Activated CD8-positive, alpha-beta memory T cell treated with anti-CD3 and anti-CD28 coated beads, Interleukin-2, amount 10 ng/mL, durations not matched to agents 7 days and 5 days (primary cell): ENCODE results near the gene MBIP. TPM values are rescaled to one million over a fixed set of nuclear protein-coding genes. Genes with fewer than 3 reads are reported as not detected.

ENCODE experiments used
- ATAC-seq: fragments of 150-1000 bp; cut with Tn5 transposase; one replicate; pipeline ENCODE4 v1.10.0; 2021; ENCODE audit warnings: moderate library complexity
- CTCF ChIA-PET: fragments of 350-600 bp; sonication (Branson Sonifier 250); formaldehyde crosslinking; loops from one replicate; lab custom pipeline; 2021; ENCODE audit warnings: antibody characterized with exemption; lab: Charles Lee
- DNase-seq: peaks from one replicate; pipeline ENCODE4 v3.0.0-alpha.2; 2020
- H3K27ac Mint-ChIP-seq: one replicate; pipeline ENCODE4 v1.8.0; 2021; ENCODE audit warnings: mild to moderate bottlenecking, mixed read lengths
- H3K27me3 Mint-ChIP-seq: one replicate; pipeline ENCODE4 v1.8.0; 2021; ENCODE audit warnings: mixed read lengths
- H3K36me3 Mint-ChIP-seq: one replicate; pipeline ENCODE4 v1.8.0; 2021; ENCODE audit warnings: mild to moderate bottlenecking, mixed read lengths
- H3K4me1 Mint-ChIP-seq: one replicate; pipeline ENCODE4 v1.8.0; 2021; ENCODE audit warnings: mixed read lengths
- H3K4me3 Mint-ChIP-seq: one replicate; pipeline ENCODE4 v1.8.0; 2021; ENCODE audit warnings: mild to moderate bottlenecking, moderate library complexity, mixed read lengths
- H3K9me3 Mint-ChIP-seq: one replicate; pipeline ENCODE4 v1.8.0; 2022; ENCODE audit warnings: low read depth, mixed read lengths
- total RNA-seq, 2 experiments: library from RNA; stranded (reverse); gene quantifications; one replicate each; pipeline ENCODE4 v1.2.3, GENCODE V29; 2021

MBIP gene
- total RNA-seq, 2 experiments from 2014 or later: 21.0 to 21.3 TPM

DNA sequence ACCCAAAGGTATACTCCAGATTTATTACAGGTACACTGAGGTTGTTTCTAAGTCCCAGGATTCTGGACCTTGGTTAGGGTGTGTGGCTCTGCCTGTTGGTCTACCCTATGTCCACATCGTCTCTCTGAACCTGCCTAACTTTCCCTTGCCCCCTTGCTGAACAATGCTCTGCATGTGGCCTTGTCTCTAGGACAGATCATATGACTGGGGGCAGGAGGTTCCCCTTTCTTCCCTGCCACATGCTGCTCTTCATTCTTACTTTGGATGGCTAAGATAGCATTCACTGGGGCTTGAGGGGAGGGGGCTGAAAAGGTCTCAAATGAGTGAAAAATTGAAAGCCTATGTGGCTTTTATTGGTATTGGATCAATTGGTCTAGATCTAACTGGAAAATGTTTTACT, 49.2 kb downstream of the MBIP start:
- Mint-ChIP-seq H3K4me1 (peaks cover 12% of the 10 kb centered on the region), H3K27me3 (peaks cover 58% of the 10 kb centered on the region), H3K36me3 (peaks cover 1% of the 10 kb centered on the region), H3K27ac (no peak overlapping the region), H3K9me3 (no peaks in the 10 kb centered on the region), H3K4me3 (no peak overlapping the region)
- CTCF ChIA-PET: no interaction called here
- ATAC-seq: no peak
- DNase-seq: no peak

DNA sequence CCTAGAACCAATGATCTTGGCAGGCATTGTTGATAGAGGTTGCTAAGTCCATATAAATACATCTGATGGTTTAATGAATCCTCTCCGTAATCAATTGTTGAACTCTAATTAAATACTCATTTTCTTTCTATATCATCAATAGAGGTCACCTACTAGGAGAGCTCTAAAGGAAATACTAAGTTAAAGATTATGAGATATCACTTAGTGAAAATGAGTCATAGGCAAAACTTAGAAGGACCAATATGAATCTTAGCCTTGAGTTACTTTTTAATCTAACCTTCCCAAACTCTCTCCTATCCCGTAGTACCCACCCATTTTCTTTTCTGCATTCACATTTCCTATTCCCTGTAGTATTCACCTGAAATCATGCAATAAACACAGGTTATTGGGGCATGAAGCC, 50.2 kb downstream of the MBIP start:
- H3K27me3 Mint-ChIP-seq: peaks cover 65% of the 10 kb centered on the region
- H3K9me3 Mint-ChIP-seq: no peaks in the 10 kb centered on the region
- H3K36me3 Mint-ChIP-seq: peaks cover 1% of the 10 kb centered on the region
- H3K4me1 Mint-ChIP-seq: peaks cover 12% of the 10 kb centered on the region
- ATAC-seq (no peak), DNase-seq (no peak)
- H3K27ac Mint-ChIP-seq: no peak overlapping the region
- H3K4me3 Mint-ChIP-seq: no peak overlapping the region
- CTCF ChIA-PET: no interaction called here

DNA sequence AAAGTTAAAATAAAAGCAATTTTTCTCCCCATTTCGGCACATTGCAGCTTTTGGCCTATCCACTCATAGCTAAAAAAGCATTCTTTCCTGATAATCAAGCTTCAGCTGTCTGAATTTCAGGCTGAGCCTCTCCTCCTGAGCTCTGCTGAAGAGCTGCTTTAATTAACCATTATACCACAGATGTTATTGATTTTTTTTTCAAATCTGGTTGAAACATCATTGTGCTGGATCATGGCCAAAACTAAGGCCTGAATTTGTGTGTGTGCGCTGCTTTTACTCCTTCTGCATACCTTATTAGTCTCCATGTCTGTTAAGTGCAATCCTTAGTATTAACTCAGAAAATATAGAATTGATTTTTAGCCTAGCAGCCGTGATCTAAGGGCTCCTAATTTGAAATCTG, 52.3 kb downstream of the MBIP start:
- peaks cover 11% of the 10 kb centered on the region for H3K4me1 Mint-ChIP-seq
- CTCF ChIA-PET: no interaction called here
- H3K9me3 Mint-ChIP-seq: no peaks in the 10 kb centered on the region

DNA sequence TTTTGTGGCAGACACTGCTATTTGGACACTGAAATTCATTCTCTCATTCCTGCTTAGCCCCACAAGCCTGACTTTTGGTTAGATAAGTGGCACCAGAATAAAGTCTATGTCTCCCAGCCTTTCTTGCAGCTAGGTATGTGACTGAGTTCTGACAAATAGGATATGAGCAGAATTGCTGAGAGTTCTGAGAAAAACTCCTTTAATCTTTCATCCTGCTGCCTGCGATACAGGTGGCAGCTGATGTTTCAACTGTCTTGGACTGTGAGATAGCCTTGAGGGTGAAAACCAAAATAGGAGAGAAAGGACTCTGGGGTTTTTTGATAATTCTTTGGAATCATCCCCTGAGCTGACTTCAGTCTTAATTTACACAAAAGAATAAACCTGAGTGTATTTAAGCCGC, 55.8 kb downstream of the MBIP start:
- Mint-ChIP-seq H3K9me3 (no peaks in the 10 kb centered on the region), H3K27ac (no peak overlapping the region), H3K4me3 (no peak overlapping the region), H3K36me3 (no peaks in the 10 kb centered on the region), H3K27me3 (peaks cover 26% of the 10 kb centered on the region), H3K4me1 (no peaks in the 10 kb centered on the region)
- DNase-seq: no peak
- CTCF ChIA-PET: no interaction called here
- no peak for ATAC-seq

More for the DNA sequence above, 52.3 kb downstream of the MBIP start:
- Mint-ChIP-seq H3K27ac (no peak overlapping the region), H3K36me3 (peaks cover 1% of the 10 kb centered on the region), H3K27me3 (peaks cover 50% of the 10 kb centered on the region), H3K4me3 (no peak overlapping the region)
- DNase-seq (no peak), ATAC-seq (no peak)

DNA sequence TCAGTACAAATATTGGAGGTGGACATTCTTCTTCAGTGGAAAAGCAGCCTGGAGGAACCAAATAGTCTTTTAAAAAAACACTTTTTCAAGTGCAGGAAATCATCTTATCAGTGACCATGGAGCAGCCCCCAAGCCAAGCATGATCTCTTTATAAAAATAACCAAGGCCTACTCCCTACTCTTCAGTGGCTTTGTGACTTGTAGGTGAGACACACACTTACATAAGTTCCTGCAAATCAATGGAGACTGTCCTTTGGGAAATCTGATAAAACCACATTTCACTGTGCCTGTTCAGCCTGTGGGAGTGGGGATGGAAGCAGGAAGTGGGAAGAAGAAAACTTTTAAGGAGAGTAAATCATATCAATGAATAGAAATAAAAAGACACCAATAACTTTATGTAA, 56.3 kb downstream of the MBIP start:
- Mint-ChIP-seq H3K27ac (no peak overlapping the region), H3K27me3 (peaks cover 23% of the 10 kb centered on the region), H3K4me3 (no peak overlapping the region), H3K4me1 (no peaks in the 10 kb centered on the region), H3K9me3 (no peaks in the 10 kb centered on the region), H3K36me3 (no peaks in the 10 kb centered on the region)
- ATAC-seq (no peak), DNase-seq (no peak)
- CTCF ChIA-PET: no interaction called here

DNA sequence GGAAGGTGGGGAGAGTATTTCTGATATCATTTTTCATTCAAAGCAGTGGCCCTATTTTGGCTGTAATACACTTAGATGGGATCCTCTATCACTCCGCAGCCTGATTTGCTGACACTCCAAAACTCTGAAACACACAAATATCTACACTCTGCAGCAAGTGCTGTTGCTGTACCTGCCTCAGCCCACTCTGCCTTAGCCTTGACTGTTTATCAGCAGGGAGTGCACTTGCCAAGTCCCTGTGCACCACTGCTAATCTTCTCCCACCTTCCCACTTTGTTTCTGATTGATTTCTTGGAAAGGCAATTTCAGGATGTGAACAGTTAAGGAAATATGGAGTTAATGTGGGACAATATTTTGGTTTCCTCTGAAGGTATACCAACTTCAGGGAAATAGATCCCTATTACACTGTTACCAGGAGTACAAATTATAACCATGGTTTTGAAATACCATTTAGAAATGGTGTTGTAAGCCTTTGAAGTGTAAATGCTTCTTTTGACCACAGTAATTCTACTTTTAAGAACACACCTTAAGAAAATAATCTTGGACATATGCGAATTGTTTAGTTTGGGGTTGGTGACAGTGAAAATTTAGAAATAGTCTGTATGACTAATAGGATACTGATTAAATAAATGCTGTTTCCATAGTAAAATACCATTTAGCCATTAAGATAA, 59.3 kb downstream of the MBIP start:
- no peaks in the 10 kb centered on the region for H3K36me3 Mint-ChIP-seq
- ATAC-seq: no peak

DNA sequence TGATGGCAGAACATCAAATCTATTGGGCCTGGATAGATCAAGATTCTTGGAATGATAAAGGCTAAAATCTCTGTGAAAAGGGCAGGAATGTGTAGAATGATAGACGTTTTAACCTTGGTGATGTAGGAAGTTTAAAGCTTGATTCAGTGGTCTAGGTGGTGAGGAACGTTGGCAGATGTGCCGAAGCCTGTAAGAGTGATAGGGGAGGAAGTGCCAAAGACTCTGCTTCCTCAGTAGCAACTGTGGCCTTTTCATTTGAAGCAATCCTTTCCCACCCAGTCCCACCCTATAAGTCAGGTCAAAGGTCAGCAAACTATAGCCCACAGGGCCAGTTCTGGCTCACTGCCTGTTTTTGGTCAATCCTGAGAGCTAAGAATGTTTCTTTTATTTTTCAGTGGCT, 62.2 kb downstream of the MBIP start:
- ATAC-seq: no peak
- CTCF ChIA-PET: no interaction called here

More for the DNA sequence above, 59.3 kb downstream of the MBIP start:
- Mint-ChIP-seq H3K9me3 (no peaks in the 10 kb centered on the region), H3K4me1 (no peaks in the 10 kb centered on the region), H3K27ac (no peak overlapping the region), H3K4me3 (no peak overlapping the region), H3K27me3 (peaks cover 27% of the 10 kb centered on the region)
- CTCF ChIA-PET: no interaction called here
- no peak for DNase-seq

DNA sequence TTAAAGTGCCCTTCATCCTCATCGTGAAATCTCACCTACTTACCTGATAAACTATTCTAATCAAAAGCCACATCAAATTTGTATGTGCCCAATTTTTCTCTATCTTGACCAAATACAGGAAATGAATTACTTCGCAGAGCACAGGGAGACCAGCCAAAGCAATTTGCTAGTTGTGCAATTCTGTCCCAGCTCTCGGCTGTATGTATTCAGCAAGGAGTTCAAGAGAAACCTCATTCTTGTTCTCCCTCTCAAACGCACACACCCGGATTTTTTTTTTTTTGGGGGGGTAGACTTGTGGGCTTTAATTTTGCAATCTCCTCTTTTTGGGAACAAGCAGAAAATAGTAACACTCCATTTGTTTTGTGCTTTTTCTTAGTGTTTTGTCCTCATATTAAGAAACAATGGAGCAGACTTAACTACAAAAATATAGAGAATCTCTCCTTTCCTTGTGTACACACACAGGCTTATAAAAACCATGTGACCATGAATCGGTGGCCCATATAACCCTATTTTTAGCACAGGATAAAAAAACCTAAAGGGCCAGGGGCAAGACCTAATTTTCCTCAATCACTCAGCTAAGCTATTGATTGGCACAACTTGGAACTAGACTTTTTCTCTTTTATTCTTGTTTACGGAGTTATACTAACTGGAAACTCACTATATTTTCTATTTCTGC, 64.2 kb downstream of the MBIP start:
- Mint-ChIP-seq H3K4me3 (no peak overlapping the region), H3K27ac (no peak overlapping the region), H3K27me3 (peaks cover 25% of the 10 kb centered on the region), H3K36me3 (no peaks in the 10 kb centered on the region), H3K9me3 (no peaks in the 10 kb centered on the region), H3K4me1 (no peaks in the 10 kb centered on the region)
- ATAC-seq: no peak
- no peak for DNase-seq
- CTCF ChIA-PET: no interaction called here

More for the DNA sequence above, 62.2 kb downstream of the MBIP start:
- no peak overlapping the region for H3K27ac Mint-ChIP-seq
- no peak overlapping the region for H3K4me3 Mint-ChIP-seq
- H3K4me1 Mint-ChIP-seq: no peaks in the 10 kb centered on the region
- H3K27me3 Mint-ChIP-seq: peaks cover 29% of the 10 kb centered on the region
- no peaks in the 10 kb centered on the region for H3K9me3 Mint-ChIP-seq
- no peaks in the 10 kb centered on the region for H3K36me3 Mint-ChIP-seq
- no peak for DNase-seq

DNA sequence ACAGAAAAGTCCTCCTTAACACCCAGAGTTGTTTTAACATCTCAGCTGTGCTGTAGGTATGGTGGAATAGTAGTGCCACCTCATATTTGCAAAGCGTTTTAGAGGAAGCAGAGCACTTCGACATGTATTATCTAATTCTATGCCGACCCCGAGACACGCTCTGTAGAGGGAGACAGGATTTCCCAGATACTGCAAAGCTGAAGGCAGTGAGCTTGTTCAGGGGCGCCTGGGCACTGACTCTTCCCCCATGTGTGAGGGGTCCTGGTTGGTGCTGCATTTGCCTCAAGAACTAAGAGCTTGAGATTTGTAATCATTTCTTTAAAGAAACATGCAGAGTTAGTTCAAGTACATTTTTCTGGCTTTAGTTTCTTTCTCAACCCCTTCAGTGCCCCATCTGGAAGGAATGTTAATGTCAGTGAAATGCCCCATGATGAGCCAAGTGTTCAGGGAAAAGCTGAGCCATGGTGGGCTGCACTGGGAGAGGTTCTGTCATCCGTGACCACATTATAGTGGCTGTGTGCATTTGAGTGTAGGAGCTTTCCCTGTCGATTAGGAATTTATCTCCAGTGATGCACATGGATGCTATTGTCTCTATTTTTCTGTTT, 66.3 kb downstream of the MBIP start:
- H3K4me3 Mint-ChIP-seq: no peak overlapping the region
- H3K36me3 Mint-ChIP-seq: no peaks in the 10 kb centered on the region
- peaks cover 22% of the 10 kb centered on the region for H3K27me3 Mint-ChIP-seq
- H3K9me3 Mint-ChIP-seq: peaks cover 3% of the 10 kb centered on the region
- CTCF ChIA-PET: interaction anchor here (0.9 kb wide), 1 partner anchor 121 kb away, joined by 3 read pairs; no protein-coding TSS in a partner anchor
- DNase-seq: no peak
- ATAC-seq: no peak
- no peaks in the 10 kb centered on the region for H3K4me1 Mint-ChIP-seq
- H3K27ac Mint-ChIP-seq: no peak overlapping the region

Other genes with a start within 250 kb of the MBIP start
- gene PTCSC3, start 143.9 kb downstream of the MBIP start, total RNA-seq: not detected
- not detected for gene NKX2-1, start 199.6 kb upstream of the MBIP start, total RNA-seq